PC-9 (cell line): Measurements from ENCODE around the gene R3HDM2.

Experiments
- EZH2 ChIP-seq: fragments of 200-600 bp; sonication (generic); IDR thresholded peaks from 2 replicates; pipeline ENCODE4 v1.8.0; 2017; ENCODE audit warnings: antibody characterized with exemption, low read depth
- TF ChIP-seq, protein P1 (sequence below): fragments of 200-600 bp; sonication (generic); conservative IDR thresholded peaks from 2 replicates; pipeline ENCODE4 v1.6.1; 2017; ENCODE audit warnings: mixed run types, antibody characterized with exemption, mild to moderate bottlenecking, moderate library complexity

DNA sequence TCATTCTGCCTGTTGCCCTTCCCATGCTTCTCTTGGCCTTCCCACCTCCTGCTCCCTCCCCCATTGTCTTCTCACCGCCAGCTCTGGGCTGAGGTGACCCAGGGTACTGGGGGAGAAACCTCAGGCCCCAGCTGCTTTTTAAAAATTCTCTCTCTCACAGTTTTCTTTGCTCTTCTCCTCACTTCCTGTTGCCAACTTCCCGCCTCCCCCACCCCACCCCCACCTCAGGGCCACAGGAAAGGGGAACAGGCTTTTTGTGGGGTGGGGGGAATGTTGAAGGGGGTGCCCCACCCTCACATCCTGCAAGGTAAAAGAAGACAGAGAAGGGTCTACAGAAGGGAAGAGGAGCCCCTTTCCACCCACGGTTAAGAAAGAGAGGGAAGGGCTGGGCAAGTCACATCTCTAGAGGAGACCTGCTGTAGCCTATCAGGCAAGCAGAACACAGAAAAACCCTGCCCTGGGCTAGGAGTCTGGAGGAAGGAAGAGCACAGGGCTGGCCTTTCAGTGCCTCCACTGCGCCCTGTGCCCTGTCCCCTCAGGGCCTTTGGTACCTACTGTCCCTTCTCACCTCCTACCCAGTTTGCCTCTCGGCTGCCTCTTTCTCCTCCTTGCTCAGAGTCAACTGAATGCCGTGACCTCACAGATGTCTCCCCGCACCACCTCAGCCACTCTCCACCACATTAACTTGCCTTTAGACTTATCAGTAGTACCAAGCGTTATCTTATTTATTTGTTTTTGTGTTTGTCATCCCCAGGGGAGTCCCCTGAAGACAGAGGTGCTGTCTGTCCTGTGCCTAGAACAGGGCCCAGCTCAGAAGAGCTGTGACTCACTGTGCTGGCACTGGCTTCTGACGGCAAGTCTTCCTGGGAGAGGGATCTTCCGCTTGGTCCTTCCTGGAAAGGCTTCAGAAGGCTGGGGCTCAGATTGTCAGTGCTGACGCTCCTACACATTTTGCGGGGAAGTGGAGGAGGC, 47.2 kb upstream of the R3HDM2 start:
- TF ChIP-seq, protein P1, sequence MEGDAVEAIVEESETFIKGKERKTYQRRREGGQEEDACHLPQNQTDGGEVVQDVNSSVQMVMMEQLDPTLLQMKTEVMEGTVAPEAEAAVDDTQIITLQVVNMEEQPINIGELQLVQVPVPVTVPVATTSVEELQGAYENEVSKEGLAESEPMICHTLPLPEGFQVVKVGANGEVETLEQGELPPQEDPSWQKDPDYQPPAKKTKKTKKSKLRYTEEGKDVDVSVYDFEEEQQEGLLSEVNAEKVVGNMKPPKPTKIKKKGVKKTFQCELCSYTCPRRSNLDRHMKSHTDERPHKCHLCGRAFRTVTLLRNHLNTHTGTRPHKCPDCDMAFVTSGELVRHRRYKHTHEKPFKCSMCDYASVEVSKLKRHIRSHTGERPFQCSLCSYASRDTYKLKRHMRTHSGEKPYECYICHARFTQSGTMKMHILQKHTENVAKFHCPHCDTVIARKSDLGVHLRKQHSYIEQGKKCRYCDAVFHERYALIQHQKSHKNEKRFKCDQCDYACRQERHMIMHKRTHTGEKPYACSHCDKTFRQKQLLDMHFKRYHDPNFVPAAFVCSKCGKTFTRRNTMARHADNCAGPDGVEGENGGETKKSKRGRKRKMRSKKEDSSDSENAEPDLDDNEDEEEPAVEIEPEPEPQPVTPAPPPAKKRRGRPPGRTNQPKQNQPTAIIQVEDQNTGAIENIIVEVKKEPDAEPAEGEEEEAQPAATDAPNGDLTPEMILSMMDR = no peak
- TF ChIP-seq EZH2 = no peak
